Activated naive CD8-positive, alpha-beta T cell treated with anti-CD3 and anti-CD28 coated beads for 36 hours (primary cell): ENCODE measurements around the gene FKBP9. TPM values are rescaled to one million over a fixed set of nuclear protein-coding genes. Genes with fewer than 3 reads are reported as not detected.

Experiments
- DNase-seq: peaks from one replicate; pipeline ENCODE4 v3.0.0; 2021
- H3K27ac Mint-ChIP-seq: one replicate; pipeline ENCODE4 v1.8.0; 2022; ENCODE audit warnings: mild to moderate bottlenecking, moderate library complexity, mixed read lengths
- H3K27me3 Mint-ChIP-seq: one replicate; pipeline ENCODE4 v1.8.0; 2022; ENCODE audit warnings: mild to moderate bottlenecking, mixed read lengths
- H3K36me3 Mint-ChIP-seq: one replicate; pipeline ENCODE4 v1.8.0; 2021; ENCODE audit warnings: mild to moderate bottlenecking, mixed read lengths
- H3K4me1 Mint-ChIP-seq: one replicate; pipeline ENCODE4 v1.8.0; 2021; ENCODE audit warnings: mixed read lengths
- H3K4me3 Mint-ChIP-seq: one replicate; pipeline ENCODE4 v1.8.0; 2022; ENCODE audit warnings: mild to moderate bottlenecking, moderate library complexity, mixed read lengths
- H3K9me3 Mint-ChIP-seq: one replicate; pipeline ENCODE4 v1.8.0; 2022; ENCODE audit warnings: mixed read lengths
- total RNA-seq, 2 experiments: library from RNA; stranded (reverse); gene quantifications; one replicate each; pipeline ENCODE4 v1.2.3, GENCODE V29; 2021

FKBP9 gene
- total RNA-seq, 2 experiments from 2014 or later, result 0.14 TPM; not detected in 1

DNA sequence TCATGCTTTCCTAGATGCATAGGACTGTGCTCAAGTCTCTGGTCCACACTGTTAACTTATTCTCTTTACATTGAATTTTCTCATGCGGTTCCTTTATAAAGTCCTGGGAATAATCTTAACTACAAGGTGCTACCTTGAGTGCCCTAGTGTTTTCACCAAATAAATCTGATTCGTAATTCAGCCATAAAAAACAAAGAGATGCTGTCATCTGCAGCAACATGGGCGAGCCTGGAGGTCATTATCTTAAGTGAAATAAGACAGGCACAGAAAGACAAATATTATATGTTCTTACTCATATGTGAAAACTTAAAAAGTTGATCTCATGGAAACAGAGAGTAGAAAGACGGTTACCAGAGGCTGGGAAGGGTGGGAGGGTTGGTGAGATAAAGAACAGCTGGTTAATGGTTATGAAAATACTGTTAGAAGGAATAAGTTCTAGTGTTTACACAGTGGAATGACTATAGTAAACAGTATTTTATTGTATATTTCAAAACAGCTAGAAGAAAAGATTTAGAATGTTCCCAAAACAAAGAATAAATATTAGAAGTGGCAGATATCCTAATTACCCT lies 67.0 kb downstream of the FKBP9 start:
- Mint-ChIP-seq H3K36me3 (peaks cover 17% of the 10 kb centered on the region), H3K9me3 (no peaks in the 10 kb centered on the region), H3K4me1 (no peaks in the 10 kb centered on the region), H3K27ac (no peak overlapping the region), H3K27me3 (no peaks in the 10 kb centered on the region), H3K4me3 (no peak overlapping the region)
- no peak for DNase-seq

DNA sequence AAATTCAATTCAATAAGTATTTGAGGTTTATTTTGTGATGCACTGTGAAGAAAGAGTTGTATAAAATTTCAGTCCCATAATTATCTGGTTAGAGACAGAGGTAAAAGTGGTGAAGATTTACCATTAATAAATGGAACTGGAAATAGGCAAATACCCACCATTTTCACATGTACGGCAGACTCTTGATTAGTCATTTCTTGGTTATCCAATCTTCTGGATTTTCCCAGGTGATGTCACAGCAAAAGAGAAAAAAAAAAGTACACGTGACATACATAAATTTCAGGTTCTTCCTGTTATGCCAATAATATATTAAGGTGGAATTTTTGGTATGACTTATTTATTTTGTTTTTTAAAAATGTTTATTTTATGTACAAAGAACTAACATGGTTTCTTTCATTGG lies 78.5 kb downstream of the FKBP9 start:
- Mint-ChIP-seq H3K9me3 (no peaks in the 10 kb centered on the region), H3K4me1 (peaks cover 35% of the 10 kb centered on the region), H3K27me3 (peaks cover 3% of the 10 kb centered on the region), H3K36me3 (peaks cover 10% of the 10 kb centered on the region), H3K4me3 (no peak overlapping the region), H3K27ac (no peak overlapping the region)
- DNase-seq, result no peak

- Mint-ChIP-seq H3K9me3 (no peaks in the 10 kb centered on the region), H3K4me1 (peaks cover 42% of the 10 kb centered on the region), H3K36me3 (peaks cover 7% of the 10 kb centered on the region), H3K27ac (peak overlapping the region; percentile 73), H3K4me3 (peak overlapping the region; percentile 81), H3K27me3 (peaks cover 3% of the 10 kb centered on the region)
- no peak for DNase-seq
These were observed 81.4 kb downstream of the FKBP9 start for GRCh38 chr7:33038639-33039038.

GRCh38 chr7:33039257-33039902 lies 82.1 kb downstream of the FKBP9 start:
- H3K27me3 Mint-ChIP-seq, result peaks cover 3% of the 10 kb centered on the region
- H3K27ac Mint-ChIP-seq, result peak overlapping the region; percentile 82
- peak overlapping the region; percentile 81 for H3K4me3 Mint-ChIP-seq
- H3K9me3 Mint-ChIP-seq, result no peaks in the 10 kb centered on the region
- peaks cover 7% of the 10 kb centered on the region for H3K36me3 Mint-ChIP-seq
- peaks cover 45% of the 10 kb centered on the region for H3K4me1 Mint-ChIP-seq
- no peak for DNase-seq

GRCh38 chr7:33039903-33040292 lies 82.7 kb downstream of the FKBP9 start:
- no peaks in the 10 kb centered on the region for H3K27me3 Mint-ChIP-seq
- DNase-seq, result no peak
- H3K4me3 Mint-ChIP-seq, result peak overlapping the region; percentile 81
- H3K36me3 Mint-ChIP-seq, result peaks cover 2% of the 10 kb centered on the region
- H3K27ac Mint-ChIP-seq, result peak overlapping the region; percentile 82
- H3K9me3 Mint-ChIP-seq, result no peaks in the 10 kb centered on the region
- H3K4me1 Mint-ChIP-seq, result peaks cover 43% of the 10 kb centered on the region

DNA sequence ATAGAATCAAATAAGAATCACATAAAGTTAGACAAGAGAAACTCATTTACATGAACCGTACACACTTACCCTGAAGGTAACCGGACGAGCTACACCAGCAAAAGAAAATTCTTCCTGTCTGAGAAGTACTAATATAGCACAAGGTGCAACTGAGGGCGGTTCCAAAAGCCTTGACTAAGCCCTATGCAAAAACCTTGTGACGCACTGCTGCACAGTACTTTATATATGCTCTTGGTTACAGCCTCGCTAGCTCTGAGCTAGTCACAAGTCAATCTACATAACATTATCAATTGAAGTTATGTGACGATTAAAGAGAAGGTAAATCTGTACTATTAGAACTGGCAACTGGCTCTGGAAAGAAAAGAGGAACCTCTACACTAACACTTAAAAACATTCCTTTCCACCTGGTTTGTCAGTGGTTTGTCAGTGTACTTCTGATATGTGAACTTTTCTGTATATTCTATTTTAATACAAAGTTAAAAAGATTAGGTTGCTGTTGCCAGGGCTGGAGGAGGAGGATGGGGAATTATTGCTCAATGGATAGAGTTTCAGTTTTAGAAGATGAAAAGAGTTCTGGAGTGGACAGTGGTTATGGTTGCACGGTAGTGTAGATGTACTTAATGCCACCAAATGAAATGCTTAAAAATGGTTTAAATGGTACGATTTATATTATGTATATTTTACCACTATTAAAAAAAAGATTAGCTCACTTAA lies 83.7 kb downstream of the FKBP9 start:
- H3K4me1 Mint-ChIP-seq, result peaks cover 43% of the 10 kb centered on the region
- H3K27ac Mint-ChIP-seq, result peak overlapping the region; percentile 77

GRCh38 chr7:33041631-33042428 lies 84.6 kb downstream of the FKBP9 start:
- Mint-ChIP-seq H3K27ac (no peak overlapping the region), H3K4me1 (peaks cover 42% of the 10 kb centered on the region), H3K36me3 (peaks cover 2% of the 10 kb centered on the region), H3K27me3 (no peaks in the 10 kb centered on the region), H3K9me3 (no peaks in the 10 kb centered on the region), H3K4me3 (no peak overlapping the region)
- DNase-seq, result no peak

More for the DNA sequence above, 83.7 kb downstream of the FKBP9 start:
- Mint-ChIP-seq H3K4me3 (peak overlapping the region; percentile 73), H3K36me3 (peaks cover 4% of the 10 kb centered on the region), H3K27me3 (no peaks in the 10 kb centered on the region), H3K9me3 (no peaks in the 10 kb centered on the region)
- peak; percentile 51 for DNase-seq

DNA sequence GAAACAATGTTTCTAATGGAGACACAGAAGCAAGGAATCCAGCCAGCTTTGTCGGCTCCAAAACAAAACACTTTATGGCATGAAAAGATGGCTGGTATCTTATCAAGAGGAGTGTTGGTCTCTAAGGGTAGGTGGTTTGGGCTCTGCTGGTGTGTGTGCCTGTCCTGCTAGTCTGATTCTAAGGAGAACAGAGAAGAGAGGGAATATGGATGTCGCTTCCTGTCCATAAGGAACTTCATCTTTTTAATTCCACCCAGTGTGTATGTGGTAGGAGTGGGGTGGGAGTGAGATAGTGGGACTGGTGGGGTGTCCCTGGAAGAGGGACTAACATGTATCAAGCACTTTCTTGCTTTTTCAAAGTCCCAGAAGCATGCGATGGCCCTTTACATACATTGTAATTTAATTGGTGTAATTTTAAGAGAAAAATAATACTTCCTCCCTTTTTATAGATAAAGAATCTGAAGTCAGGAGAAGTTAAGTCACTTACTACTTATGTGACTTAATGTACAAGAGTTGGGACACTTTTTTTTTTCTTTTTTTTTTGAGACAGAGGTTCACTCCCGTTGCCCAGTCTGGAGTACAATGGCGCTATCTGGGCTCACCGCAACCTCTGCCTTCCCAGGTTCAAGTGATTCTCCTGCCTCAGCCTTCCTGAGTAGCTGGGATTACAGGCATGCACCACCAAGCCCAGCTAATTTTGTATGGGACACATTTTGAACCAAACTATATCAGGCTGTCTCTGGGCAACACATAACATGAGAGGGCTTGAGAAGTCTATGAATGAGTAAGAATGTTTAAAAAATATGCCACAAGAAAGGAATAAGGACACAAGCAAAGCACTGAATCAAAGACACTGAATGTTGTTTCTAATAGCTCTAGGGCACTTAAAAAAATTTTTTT lies 86.5 kb downstream of the FKBP9 start:
- DNase-seq, result no peak
- Mint-ChIP-seq H3K36me3 (peaks cover 2% of the 10 kb centered on the region), H3K9me3 (no peaks in the 10 kb centered on the region), H3K4me1 (peaks cover 40% of the 10 kb centered on the region), H3K27me3 (no peaks in the 10 kb centered on the region), H3K27ac (no peak overlapping the region), H3K4me3 (no peak overlapping the region)

GRCh38 chr7:33044401-33044718 lies 87.1 kb downstream of the FKBP9 start:
- DNase-seq, result no peak
- Mint-ChIP-seq H3K9me3 (no peaks in the 10 kb centered on the region), H3K27me3 (no peaks in the 10 kb centered on the region), H3K4me1 (peaks cover 42% of the 10 kb centered on the region), H3K27ac (no peak overlapping the region), H3K4me3 (no peak overlapping the region), H3K36me3 (peaks cover 2% of the 10 kb centered on the region)

GRCh38 chr7:33044986-33045385 lies 87.7 kb downstream of the FKBP9 start:
- Mint-ChIP-seq H3K4me1 (peaks cover 38% of the 10 kb centered on the region), H3K9me3 (no peaks in the 10 kb centered on the region), H3K27me3 (no peaks in the 10 kb centered on the region), H3K4me3 (no peak overlapping the region), H3K36me3 (peaks cover 2% of the 10 kb centered on the region), H3K27ac (no peak overlapping the region)
- DNase-seq, result no peak

DNA sequence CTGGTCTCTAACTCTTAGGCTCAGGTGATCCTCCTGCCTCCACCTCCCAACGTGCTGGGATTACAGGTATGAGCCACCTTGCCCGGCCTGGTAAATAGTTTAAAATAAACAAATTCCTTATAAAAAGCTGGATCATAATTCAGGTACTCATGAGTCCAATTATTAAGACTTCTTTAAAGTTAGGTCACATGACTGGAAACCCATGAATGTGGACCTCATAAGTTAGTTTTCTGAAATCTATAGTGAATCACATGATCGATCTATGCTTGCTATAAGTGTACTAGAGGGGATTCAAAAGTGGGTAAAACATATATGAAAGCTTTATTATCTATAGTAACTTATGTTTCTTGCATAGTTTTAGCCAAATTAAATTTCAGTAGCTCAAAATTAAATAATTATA lies 91.0 kb downstream of the FKBP9 start:
- H3K4me3 Mint-ChIP-seq, result no peak overlapping the region
- H3K36me3 Mint-ChIP-seq, result peaks cover 2% of the 10 kb centered on the region
- H3K4me1 Mint-ChIP-seq, result peaks cover 51% of the 10 kb centered on the region
- H3K27ac Mint-ChIP-seq, result no peak overlapping the region
- H3K27me3 Mint-ChIP-seq, result no peaks in the 10 kb centered on the region
- DNase-seq, result no peak
- no peaks in the 10 kb centered on the region for H3K9me3 Mint-ChIP-seq

GRCh38 chr7:33048704-33049103 lies 91.5 kb downstream of the FKBP9 start:
- peaks cover 2% of the 10 kb centered on the region for H3K36me3 Mint-ChIP-seq
- no peak overlapping the region for H3K27ac Mint-ChIP-seq
- H3K4me1 Mint-ChIP-seq, result peaks cover 51% of the 10 kb centered on the region
- H3K27me3 Mint-ChIP-seq, result no peaks in the 10 kb centered on the region
- no peak for DNase-seq
- H3K9me3 Mint-ChIP-seq, result no peaks in the 10 kb centered on the region
- no peak overlapping the region for H3K4me3 Mint-ChIP-seq

DNA sequence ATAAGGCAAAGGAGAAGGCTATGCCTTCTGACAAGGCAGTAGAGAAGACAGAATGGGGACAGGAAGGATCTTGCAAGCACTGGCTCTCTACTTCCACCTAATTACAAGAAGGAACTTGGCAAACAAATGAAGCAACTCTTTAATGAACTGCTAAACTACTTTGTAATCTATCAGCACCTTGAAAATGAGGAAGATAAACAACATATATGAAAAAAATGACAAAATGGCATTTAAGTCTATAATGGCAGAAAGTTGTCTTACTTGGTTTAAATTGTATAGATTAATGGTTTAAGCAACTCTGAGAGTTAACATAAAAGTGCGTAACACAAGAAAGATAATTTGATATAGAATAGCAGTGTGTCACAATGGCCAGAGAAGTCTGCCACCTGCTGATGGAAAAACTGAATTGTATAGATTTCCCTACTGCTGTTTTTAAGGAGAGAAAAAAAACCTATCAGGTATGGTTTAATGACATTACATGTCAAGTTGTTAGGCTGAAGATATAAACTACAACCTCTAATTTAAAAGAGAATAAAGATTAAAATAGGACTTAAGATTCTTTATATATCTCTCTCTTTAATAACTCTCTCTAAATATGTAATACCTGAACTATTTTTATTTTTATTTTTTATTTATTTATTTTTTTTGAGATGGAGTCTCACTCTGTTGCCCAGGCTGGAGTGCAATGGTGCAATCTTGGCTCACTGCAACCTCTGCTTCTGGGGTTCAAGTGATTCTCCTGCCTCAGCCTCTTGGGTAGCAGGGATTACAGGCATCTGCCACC lies 93.5 kb downstream of the FKBP9 start:
- Mint-ChIP-seq H3K27me3 (no peaks in the 10 kb centered on the region), H3K36me3 (peaks cover 10% of the 10 kb centered on the region), H3K27ac (no peak overlapping the region), H3K4me1 (peaks cover 54% of the 10 kb centered on the region), H3K9me3 (no peaks in the 10 kb centered on the region), H3K4me3 (no peak overlapping the region)
- no peak for DNase-seq

DNA sequence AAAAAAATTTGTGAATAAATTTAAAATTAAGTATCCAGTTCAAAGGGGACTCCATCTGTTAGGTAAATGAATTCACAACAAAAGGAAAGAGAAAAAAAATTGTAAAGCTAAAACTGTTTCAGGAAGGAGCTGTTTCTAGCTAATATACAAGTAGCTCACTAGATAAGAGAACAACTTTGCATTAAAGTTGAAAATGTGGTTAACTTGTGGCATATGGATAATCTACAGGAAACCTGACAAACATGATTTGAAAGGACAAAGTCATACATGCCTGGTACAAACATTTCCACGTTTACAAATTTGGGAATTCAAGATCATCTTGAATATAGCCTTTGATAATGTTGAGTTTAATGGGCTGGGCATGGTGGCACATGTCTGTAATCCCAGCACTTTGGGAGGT lies 96.5 kb downstream of the FKBP9 start:
- peaks cover 28% of the 10 kb centered on the region for H3K36me3 Mint-ChIP-seq
- peaks cover 54% of the 10 kb centered on the region for H3K4me1 Mint-ChIP-seq
- DNase-seq, result no peak
- H3K27ac Mint-ChIP-seq, result peak overlapping the region; percentile 20
- no peak overlapping the region for H3K4me3 Mint-ChIP-seq
- H3K9me3 Mint-ChIP-seq, result no peaks in the 10 kb centered on the region
- no peaks in the 10 kb centered on the region for H3K27me3 Mint-ChIP-seq
